Esophagus squamous epithelium (tissue), 5 donors: ENCODE results near the gene HPF1. TPM values are rescaled to one million over a fixed set of nuclear protein-coding genes. Genes with fewer than 3 reads are reported as not detected.

Source experiments
- DNase-seq: peaks from one replicate; lab custom pipeline; 2025; lab: John Stamatoyannopoulos, UW
- H3K27ac ChIP-seq, 4 donors: fragments of 200-600 bp; sonication (generic); one replicate each; pipeline ENCODE4 v1.5.1; 2016 to 2019; ENCODE audit warnings: mild to moderate bottlenecking in 1 of 4
- H3K27me3 ChIP-seq, 4 donors: fragments of 200-600 bp; sonication (generic); 1 replicate in 3 of 4; 2 replicates in 1 of 4; pipeline versions ENCODE4 v1.5.1 to v1.6.0; 2017 to 2021; ENCODE audit warnings: antibody characterized with exemption in 1 of 4
- H3K36me3 ChIP-seq, 3 donors: fragments of 200-600 bp; sonication (generic); one replicate each; pipeline ENCODE4 v1.5.1; 2016 to 2019
- H3K4me1 ChIP-seq, 3 donors: fragments of 200-600 bp; sonication (generic); one replicate each; pipeline ENCODE4 v1.5.1; 2017 to 2019
- H3K4me3 ChIP-seq, 4 donors: fragments of 200-600 bp; sonication (generic); 1 replicate in 3 of 4; 2 replicates in 1 of 4; pipeline ENCODE4 v1.5.1; 2016 to 2019; ENCODE audit warnings: mild to moderate bottlenecking in 2 of 4, moderate library complexity in 1 of 4
- H3K9me3 ChIP-seq, 3 donors: fragments of 200-600 bp; sonication (generic); one replicate each; pipeline ENCODE4 v1.5.1; 2016 to 2019
- POLR2A ChIP-seq, 4 donors: fragments of 450-650 bp; IDR thresholded peaks; one replicate each; pipeline ENCODE4 v1.6.1; 2017; ENCODE audit warnings: antibody characterized with exemption in 4 of 4, mild to moderate bottlenecking in 4 of 4, moderate library complexity in 3 of 4
- WGBS, 2 donors: methylation state at CpG; one replicate each; pipeline ENCODE4 v1.1.5; 2018; 5-methylcytosine and 5-hydroxymethylcytosine counted together
- intact Hi-C: fragments of 100-400 bp; cut with DNase I; formaldehyde crosslinking; loops from one replicate; pipeline ENCODE4 v1.15.0; 2022
- total RNA-seq, 4 donors: library from RNA; depleted of rRNA; stranded (reverse); fragments of >200 nt; gene quantifications; one replicate each; pipeline ENCODE4 v1.1.0, GENCODE V29; 2016
- TF ChIP-seq, protein P1 (sequence below), 6 experiments: fragments of 450-650 bp in 4 of 6; fragments of 200-600 bp in 2 of 6; sonication (generic) in 2 of 6; IDR thresholded peaks; one replicate each; pipeline ENCODE4 v1.5.1; 2016 to 2019; ENCODE audit warnings: antibody characterized with exemption in 6 of 6, mild to moderate bottlenecking in 4 of 6, moderate library complexity in 4 of 6
- donor health status: DM: yes; HTN: yes; CAD: no.

The HPF1 gene
- total RNA-seq, 4 donors from 2014 or later: 11.1 to 40.9 (median 17.1) TPM

DNA sequence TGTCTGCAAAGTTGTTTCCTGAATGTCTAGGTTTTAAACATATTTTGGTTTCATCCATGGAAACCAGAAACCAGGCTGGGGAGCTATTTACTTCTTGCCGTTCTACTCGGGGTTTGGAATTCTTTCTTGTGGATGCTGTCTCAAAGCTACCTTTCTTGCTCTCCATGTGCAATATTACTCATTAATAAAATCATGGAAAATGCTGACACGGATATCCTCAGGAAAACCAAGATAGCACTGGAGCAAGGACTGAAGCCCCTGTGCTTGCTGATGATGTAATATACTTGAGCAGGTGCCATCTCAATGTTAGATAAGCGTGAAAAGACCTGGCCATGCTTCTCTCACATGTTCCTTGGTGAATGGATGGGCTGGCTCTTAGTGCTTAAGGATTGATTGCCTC, 41.5 kb upstream of the HPF1 start:
- peaks cover 0 to 11% (median 0%) of the 10 kb centered on the region in 4 donors for H3K27me3 ChIP-seq
- WGBS, 2 donors: 61 to 72% methylated on average over 4 of the region's 4 CpGs
- no peaks in the 10 kb centered on the region for H3K36me3 ChIP-seq
- intact Hi-C loops: no loop called here
- no peak overlapping the region for H3K27ac ChIP-seq
- H3K9me3 ChIP-seq: no peaks in the 10 kb centered on the region
- TF ChIP-seq, protein P1, sequence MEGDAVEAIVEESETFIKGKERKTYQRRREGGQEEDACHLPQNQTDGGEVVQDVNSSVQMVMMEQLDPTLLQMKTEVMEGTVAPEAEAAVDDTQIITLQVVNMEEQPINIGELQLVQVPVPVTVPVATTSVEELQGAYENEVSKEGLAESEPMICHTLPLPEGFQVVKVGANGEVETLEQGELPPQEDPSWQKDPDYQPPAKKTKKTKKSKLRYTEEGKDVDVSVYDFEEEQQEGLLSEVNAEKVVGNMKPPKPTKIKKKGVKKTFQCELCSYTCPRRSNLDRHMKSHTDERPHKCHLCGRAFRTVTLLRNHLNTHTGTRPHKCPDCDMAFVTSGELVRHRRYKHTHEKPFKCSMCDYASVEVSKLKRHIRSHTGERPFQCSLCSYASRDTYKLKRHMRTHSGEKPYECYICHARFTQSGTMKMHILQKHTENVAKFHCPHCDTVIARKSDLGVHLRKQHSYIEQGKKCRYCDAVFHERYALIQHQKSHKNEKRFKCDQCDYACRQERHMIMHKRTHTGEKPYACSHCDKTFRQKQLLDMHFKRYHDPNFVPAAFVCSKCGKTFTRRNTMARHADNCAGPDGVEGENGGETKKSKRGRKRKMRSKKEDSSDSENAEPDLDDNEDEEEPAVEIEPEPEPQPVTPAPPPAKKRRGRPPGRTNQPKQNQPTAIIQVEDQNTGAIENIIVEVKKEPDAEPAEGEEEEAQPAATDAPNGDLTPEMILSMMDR (IDR thresholded peaks at IDR 0.05): no peak
- no peak for TF ChIP-seq POLR2A (IDR thresholded peaks at IDR 0.05)
- H3K4me1 ChIP-seq: no peaks in the 10 kb centered on the region
- no peak for DNase-seq
- no peak overlapping the region for H3K4me3 ChIP-seq

DNA sequence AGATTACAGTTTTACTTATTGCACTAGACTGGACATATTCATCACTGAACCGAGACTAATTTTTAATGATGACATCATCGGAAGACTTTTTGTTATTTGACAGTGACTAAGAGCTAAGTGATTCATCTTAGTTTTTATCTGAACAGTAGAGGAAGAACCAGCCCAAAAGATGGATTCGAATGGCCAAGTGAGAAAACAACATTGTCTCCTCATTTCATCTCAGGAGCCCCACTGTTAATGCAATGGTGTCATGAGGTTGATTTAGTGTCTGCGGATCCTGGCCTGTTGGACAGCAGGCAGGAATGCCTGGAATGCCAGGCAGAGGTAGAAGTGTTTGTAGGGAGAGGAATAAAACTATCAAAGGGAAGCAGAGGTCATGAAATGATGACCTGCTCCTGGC, 37.8 kb upstream of the HPF1 start:
- Histone ChIP-seq H3K4me3 (no peak overlapping the region), H3K9me3 (no peaks in the 10 kb centered on the region), H3K4me1 (peaks cover 0 to 8% (median 7%) of the 10 kb centered on the region in 3 donors), H3K36me3 (no peaks in the 10 kb centered on the region), H3K27ac (no peak overlapping the region), H3K27me3 (peaks cover 0 to 27% (median 0%) of the 10 kb centered on the region in 4 donors)
- WGBS, 2 donors: 5 to 16% methylated on average over 4 of the region's 4 CpGs
- intact Hi-C loops: no loop called here
- DNase-seq: no peak
- TF ChIP-seq POLR2A (IDR thresholded peaks at IDR 0.05): no peak
- TF ChIP-seq, protein P1 (IDR thresholded peaks at IDR 0.05): no peak

DNA sequence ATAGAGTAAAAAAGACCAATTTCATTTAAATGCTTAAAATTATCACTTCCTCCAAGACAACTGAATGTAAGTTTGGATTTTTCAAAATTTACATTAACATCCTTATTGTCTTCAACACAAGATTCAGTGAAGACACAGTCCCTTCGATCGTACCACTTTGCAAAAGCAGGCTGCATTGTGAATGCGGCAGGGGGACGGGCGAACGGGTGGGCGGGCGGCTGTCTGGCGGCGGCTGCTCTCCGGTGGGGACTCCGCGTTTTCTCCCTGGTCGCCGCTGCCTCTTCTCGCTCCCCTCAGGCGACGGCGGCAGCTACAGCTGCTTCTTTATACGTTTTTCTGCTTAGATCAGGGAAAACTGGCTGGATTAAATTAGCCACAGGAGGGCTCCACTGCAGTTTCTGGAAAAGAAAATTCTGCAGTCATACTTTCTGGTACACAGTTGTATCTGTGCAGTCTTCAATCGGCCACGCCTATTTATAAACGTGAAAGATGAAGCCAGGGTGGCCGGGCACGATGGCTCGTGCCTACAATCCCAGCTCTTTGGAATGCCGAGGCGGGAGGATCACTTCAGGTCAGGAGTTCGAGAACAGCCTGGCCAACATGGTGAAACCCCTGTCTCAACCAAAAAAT, 33.9 kb upstream of the HPF1 start:
- Histone ChIP-seq H3K4me3 (peak overlapping the region in 3 of 4 donors; percentile 16 to 52 (median 26)), H3K27me3 (peaks cover 0 to 55% (median 0%) of the 10 kb centered on the region in 4 donors), H3K9me3 (no peaks in the 10 kb centered on the region), H3K27ac (no peak overlapping the region), H3K4me1 (peaks cover 0 to 8% (median 7%) of the 10 kb centered on the region in 3 donors), H3K36me3 (no peaks in the 10 kb centered on the region)
- no peak for TF ChIP-seq POLR2A (IDR thresholded peaks at IDR 0.05)
- TF ChIP-seq, protein P1 (IDR thresholded peaks at IDR 0.05): peak; percentile 20 to 46 (median 24)
- intact Hi-C loops: no loop called here
- WGBS, 2 donors: 6 to 28% methylated on average over 24 of the region's 29 CpGs
- DNase-seq: no peak

DNA sequence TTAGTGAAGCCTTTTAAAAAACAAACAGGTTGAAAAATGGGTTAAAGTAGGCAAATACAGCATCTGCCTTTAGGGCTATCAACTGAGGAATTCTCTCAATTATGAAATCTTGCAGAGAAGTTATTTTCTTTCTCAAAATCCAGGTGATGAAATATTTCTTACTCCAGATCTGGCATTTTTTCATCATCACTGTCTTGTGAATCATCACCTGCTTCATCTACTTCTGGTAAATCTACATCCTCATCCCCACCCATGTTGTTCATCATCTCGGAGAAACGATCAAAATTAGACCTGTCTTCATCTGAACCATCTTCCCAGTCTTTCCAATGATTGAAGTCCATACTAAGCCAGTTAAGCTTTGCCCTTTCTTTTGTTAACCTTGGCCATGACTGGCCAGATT, 33.3 kb upstream of the HPF1 start:
- Histone ChIP-seq H3K27me3 (peaks cover 0 to 60% (median 0%) of the 10 kb centered on the region in 4 donors), H3K4me1 (peaks cover 0 to 8% (median 7%) of the 10 kb centered on the region in 3 donors), H3K36me3 (no peaks in the 10 kb centered on the region), H3K4me3 (no peak overlapping the region), H3K27ac (no peak overlapping the region), H3K9me3 (no peaks in the 10 kb centered on the region)
- 20 to 40% methylated on average over 2 of the region's 2 CpGs for WGBS, 2 donors
- no peak for DNase-seq
- no peak for TF ChIP-seq POLR2A (IDR thresholded peaks at IDR 0.05)
- TF ChIP-seq, protein P1 (IDR thresholded peaks at IDR 0.05): no peak
- intact Hi-C loops: no loop called here
